Smooth muscle cell (in vitro differentiated cells): Measurements from ENCODE around the gene EIF3M. TPM values are rescaled to one million over a fixed set of nuclear protein-coding genes. Genes with fewer than 3 reads are reported as not detected.
A peak's percentile ranks its signal among the peaks of the same experiment; 100 is the strongest.

ENCODE experiments used
- DNase-seq: peaks from one replicate; lab custom pipeline; 2025; ENCODE audit not compliant: unreplicated experiment; lab: John Stamatoyannopoulos, UW
- H2AFZ ChIP-seq: fragments of 200-600 bp; sonication (generic); 2 replicates; pipeline ENCODE4 v1.6.0; 2016; ENCODE audit warnings: antibody characterized with exemption, low read depth, mild to moderate bottlenecking
- H3F3A ChIP-seq: fragments of 200-600 bp; sonication (generic); 2 replicates; pipeline ENCODE4 v1.6.0; 2017; ENCODE audit warnings: antibody characterized with exemption, low read depth
- H3K27ac ChIP-seq: fragments of 200-600 bp; sonication (generic); 2 replicates; pipeline ENCODE4 v1.5.1; 2016; ENCODE audit warnings: low read depth, mild to moderate bottlenecking
- H3K27me3 ChIP-seq: fragments of 200-600 bp; sonication (generic); 2 replicates; pipeline ENCODE4 v1.6.1; 2016; ENCODE audit warnings: low read depth, mild to moderate bottlenecking
- H3K36me3 ChIP-seq: fragments of 200-600 bp; sonication (generic); 2 replicates; pipeline ENCODE4 v1.5.1; 2016; ENCODE audit warnings: low read depth
- H3K4me1 ChIP-seq: fragments of 200-600 bp; sonication (generic); 2 replicates; pipeline ENCODE4 v1.5.1; 2016; ENCODE audit warnings: low read depth
- H3K4me2 ChIP-seq: fragments of 200-600 bp; sonication (generic); 2 replicates; pipeline ENCODE4 v1.6.0; 2016; ENCODE audit warnings: mild to moderate bottlenecking
- H3K4me3 ChIP-seq: fragments of 200-600 bp; sonication (generic); 2 replicates; pipeline ENCODE4 v1.5.1; 2016; ENCODE audit warnings: mild to moderate bottlenecking
- H3K79me2 ChIP-seq: fragments of 200-600 bp; sonication (generic); 2 replicates; pipeline ENCODE4 v1.6.0; 2016; ENCODE audit warnings: low read depth, mild to moderate bottlenecking
- H3K9ac ChIP-seq: fragments of 200-600 bp; sonication (generic); 2 replicates; pipeline ENCODE4 v1.6.0; 2016; ENCODE audit warnings: low read depth
- H3K9me3 ChIP-seq: fragments of 200-600 bp; sonication (generic); replicated peaks from 2 replicates; pipeline ENCODE4 v1.5.1; 2016; ENCODE audit warnings: low read depth
- H4K20me1 ChIP-seq: fragments of 200-600 bp; sonication (generic); 2 replicates; pipeline ENCODE4 v1.6.0; 2016; ENCODE audit warnings: low read depth
- CTCF ChIP-seq: fragments of 200-600 bp; sonication (generic); IDR thresholded peaks from 2 replicates; pipeline ENCODE4 v1.5.1; 2017; ENCODE audit warnings: borderline replicate concordance, mild to moderate bottlenecking, antibody characterized with exemption; ENCODE audit not compliant: insufficient read depth, poor library complexity, severe bottlenecking
- WGBS: methylation state at CpG from one replicate; pipeline ENCODE4 v1.1.7; 2016; ENCODE audit warnings: low lambda C conversion rate; 5-methylcytosine and 5-hydroxymethylcytosine counted together
- polyA plus RNA-seq: library from polyadenylated mRNA; unstranded; fragments of >200 nt; fragmentation: Nextera tagmentation; extraction: Ambion mirVana; gene quantifications from 2 replicates; pipeline ENCODE4 v1.2.1, GENCODE V29; 2016
- total RNA-seq: library from RNA; depleted of rRNA; stranded (reverse); fragments of >200 nt; gene quantifications from 2 replicates; pipeline ENCODE4 v1.2.3, GENCODE V29; 2014

The EIF3M gene
- total and polyA plus RNA-seq, 2 experiments from 2014 or later, result 193 to 539 TPM

- Histone ChIP-seq H3K27ac (no peak overlapping the region), H3K27me3 (peaks cover 9% of the 10 kb centered on the region), H3K36me3 (no peaks in the 10 kb centered on the region), H3K4me1 (peaks cover 5% of the 10 kb centered on the region), H3K4me3 (no peak overlapping the region), H3K4me2 (no peak overlapping the region), H3K79me2 (no peaks in the 10 kb centered on the region), H3K9me3 (no peaks in the 10 kb centered on the region), H2AFZ (no peak overlapping the region), H3F3A (no peaks in the 10 kb centered on the region), H4K20me1 (no peaks in the 10 kb centered on the region), H3K9ac (no peak overlapping the region)
- WGBS, result 55% methylated on average over 2 of the region's 2 CpGs
- DNase-seq, result no peak
- no peak for TF ChIP-seq CTCF
These were observed 8.6 kb upstream of the EIF3M start for GRCh38 chr11:32575070-32575469.

GRCh38 chr11:32576456-32576855 lies 7.2 kb upstream of the EIF3M start:
- no peaks in the 10 kb centered on the region for H3K36me3 ChIP-seq
- H3K27ac ChIP-seq, result no peak overlapping the region
- WGBS, result 90% methylated on average over 1 of the region's 1 CpG
- H3K4me1 ChIP-seq, result no peaks in the 10 kb centered on the region
- no peak overlapping the region for H3K4me2 ChIP-seq
- no peak for DNase-seq
- H2AFZ ChIP-seq, result no peak overlapping the region
- no peaks in the 10 kb centered on the region for H3K9me3 ChIP-seq
- no peak for TF ChIP-seq CTCF
- H4K20me1 ChIP-seq, result no peaks in the 10 kb centered on the region
- no peak overlapping the region for H3K9ac ChIP-seq
- H3F3A ChIP-seq, result no peaks in the 10 kb centered on the region
- no peaks in the 10 kb centered on the region for H3K79me2 ChIP-seq
- H3K4me3 ChIP-seq, result no peak overlapping the region
- H3K27me3 ChIP-seq, result peaks cover 9% of the 10 kb centered on the region

- Histone ChIP-seq H3K27ac (no peak overlapping the region), H4K20me1 (peaks cover 15% of the 10 kb centered on the region), H3K4me3 (no peak overlapping the region), H3K79me2 (peaks cover 19% of the 10 kb centered on the region), H3K4me1 (peaks cover 10% of the 10 kb centered on the region), H3F3A (peaks cover 5% of the 10 kb centered on the region), H3K4me2 (no peak overlapping the region), H3K36me3 (no peaks in the 10 kb centered on the region), H3K9ac (no peak overlapping the region), H2AFZ (peak overlapping the region; percentile 26), H3K9me3 (no peaks in the 10 kb centered on the region), H3K27me3 (peaks cover 4% of the 10 kb centered on the region)
- no peak for DNase-seq
- WGBS, result 75% methylated on average over 2 of the region's 2 CpGs
- no peak for TF ChIP-seq CTCF
These were observed 2.7 kb upstream of the EIF3M start for GRCh38 chr11:32580967-32581366.

GRCh38 chr11:32581556-32581955 lies 2.1 kb upstream of the EIF3M start:
- H3F3A ChIP-seq, result peaks cover 5% of the 10 kb centered on the region
- H3K4me1 ChIP-seq, result peaks cover 10% of the 10 kb centered on the region
- DNase-seq, result no peak
- H2AFZ ChIP-seq, result no peak overlapping the region
- peaks cover 21% of the 10 kb centered on the region for H4K20me1 ChIP-seq
- peaks cover 4% of the 10 kb centered on the region for H3K27me3 ChIP-seq
- no peak for TF ChIP-seq CTCF
- no peak overlapping the region for H3K4me2 ChIP-seq
- no peak overlapping the region for H3K27ac ChIP-seq
- H3K79me2 ChIP-seq, result peaks cover 25% of the 10 kb centered on the region
- WGBS, result 86% methylated on average over 3 of the region's 3 CpGs
- H3K9ac ChIP-seq, result no peak overlapping the region
- no peaks in the 10 kb centered on the region for H3K9me3 ChIP-seq
- no peak overlapping the region for H3K4me3 ChIP-seq
- no peaks in the 10 kb centered on the region for H3K36me3 ChIP-seq
